Measurements from ENCODE around the gene SACS.

- no peak for TF ChIP-seq POLR2A (IDR thresholded peaks at IDR 0.05; ENCODE audit: control extremely low read depth in 1 of 2, low read depth in 2 of 2, low read length in 2 of 2)
- no peak for TF ChIP-seq EP300 (IDR thresholded peaks at IDR 0.05; ENCODE audit: borderline replicate concordance in 1 of 2, low read depth in 2 of 2, low read length in 2 of 2)
- no peak for TF ChIP-seq POLR2AphosphoS5 (IDR thresholded peaks at IDR 0.05; ENCODE audit: low read depth, low read length)
- no peak for TF ChIP-seq CTCF (IDR thresholded peaks at IDR 0.05; ENCODE audit: control extremely low read depth in 1 of 3, insufficient read depth in 1 of 3, low read depth in 1 of 3, low read length in 3 of 3)
- no peak for TF ChIP-seq SIX5 (IDR thresholded peaks at IDR 0.05; ENCODE audit: low read depth, low read length)
- no peak for TF ChIP-seq JUN (IDR thresholded peaks at IDR 0.05; ENCODE audit: low read depth, low read length)
- no peak for TF ChIP-seq TAF7 (optimal IDR thresholded peaks at IDR 0.05; ENCODE audit: borderline replicate concordance, low read depth, low read length)
- TF ChIP-seq RNF2 (IDR thresholded peaks at IDR 0.05; ENCODE audit: borderline replicate concordance, low read depth, low read length, missing control alignments, poor library complexity, severe bottlenecking) = no peak
- TF ChIP-seq NRF1 (IDR thresholded peaks at IDR 0.05; ENCODE audit: low read depth, low read length) = no peak
- no peak for TF ChIP-seq RXRA (IDR thresholded peaks at IDR 0.05; ENCODE audit: insufficient read depth, low read depth, low read length)
Observed at GRCh38 chr13:23325191-23325590, 108.3 kb downstream of the SACS start.

Data from H1 (cell line).